Stomach (tissue), 9 donors: Measurements from ENCODE around the gene CACUL1. TPM values are rescaled to one million over a fixed set of nuclear protein-coding genes. Genes with fewer than 3 reads are reported as not detected.

Experiments
- DNase-seq, 2 donors: peaks; one replicate each; pipeline versions ENCODE4 v3.0.0 to v3.0.0-alpha.2; 2013 to 2019
- H3K27ac ChIP-seq, 5 donors: fragments of 200-600 bp in 4 of 5; sonication (generic) in 4 of 5; one replicate each; pipeline ENCODE4 v1.5.1; 2013 to 2019; ENCODE audit warnings: mild to moderate bottlenecking in 1 of 5, moderate library complexity in 1 of 5
- H3K27me3 ChIP-seq, 3 donors: fragments of 200-600 bp; sonication (generic); one replicate each; pipeline ENCODE4 v1.5.1; 2017 to 2019; ENCODE audit warnings: mixed run types in 1 of 3
- H3K36me3 ChIP-seq, 4 donors: fragments of 200-600 bp; sonication (generic); 1 replicate in 3 of 4; 2 replicates in 1 of 4; pipeline ENCODE4 v1.5.1; 2016 to 2019
- H3K4me1 ChIP-seq, 4 donors: fragments of 200-600 bp; sonication (generic); one replicate each; pipeline ENCODE4 v1.5.1; 2016 to 2019
- H3K4me3 ChIP-seq, 4 donors: fragments of 200-600 bp; sonication (generic) in 3 of 4; one replicate each; pipeline ENCODE4 v1.5.1; 2016 to 2019; ENCODE audit warnings: mild to moderate bottlenecking in 1 of 4
- H3K9me3 ChIP-seq, 4 donors: fragments of 200-600 bp; sonication (generic); one replicate each; pipeline ENCODE4 v1.5.1; 2016 to 2019
- CTCF ChIP-seq, 7 experiments: fragments of 450-650 bp in 4 of 7; fragments of 200-600 bp in 3 of 7; sonication (generic) in 3 of 7; IDR thresholded peaks; one replicate each; pipeline ENCODE4 v1.5.1; 2016 to 2019; ENCODE audit warnings: antibody characterized with exemption in 7 of 7, control low read depth in 2 of 7, mild to moderate bottlenecking in 1 of 7
- EP300 ChIP-seq: sonication (generic); formaldehyde crosslinking; IDR thresholded peaks from one replicate; pipeline ENCODE4 v1.6.1; 2017; ENCODE audit warnings: antibody characterized with exemption
- POLR2A ChIP-seq, 4 donors: fragments of 450-650 bp; IDR thresholded peaks; one replicate each; pipeline ENCODE4 v1.6.1; 2016; ENCODE audit warnings: antibody characterized with exemption in 4 of 4, control low read depth in 2 of 4, mild to moderate bottlenecking in 1 of 4, moderate library complexity in 1 of 4
- POLR2AphosphoS5 ChIP-seq, 3 donors: sonication (generic); formaldehyde crosslinking; IDR thresholded peaks; one replicate each; pipeline ENCODE4 v1.6.1; 2016; ENCODE audit warnings: antibody characterized with exemption in 3 of 3
- WGBS, 5 donors: extraction: QIAGEN DNeasy Blood & Tissue Kit in 3 of 5; methylation state at CpG; one replicate each; pipeline versions ENCODE4 v1.1.5 to v1.1.7; 2013 to 2018; 5-methylcytosine and 5-hydroxymethylcytosine counted together
- intact Hi-C: fragments of 100-400 bp; cut with DNase I; formaldehyde crosslinking; loops from one replicate; pipeline ENCODE4 v1.15.1; 2023; ENCODE audit warnings: low total_unique reads
- polyA plus RNA-seq, 3 donors: library from polyadenylated mRNA; stranded (reverse); fragments of 200-250 nt; gene quantifications; one replicate each; pipeline ENCODE4 v1.2.3, GENCODE V29; 2013
- total RNA-seq, 5 donors: library from RNA; depleted of rRNA; stranded (reverse); fragments of >200 nt; gene quantifications; one replicate each; pipeline versions ENCODE4 v1.1.0 to v1.2.3, GENCODE V29; 2014 to 2016
- donor health status: healthy with polysubstance abuse.
- donor health status: Bipolar disorder and iron deficiency.
- donor health status: healthy.

The CACUL1 gene
- total and polyA plus RNA-seq, 8 donors: 5.1 to 76.9 (median 18.5) TPM

DNA sequence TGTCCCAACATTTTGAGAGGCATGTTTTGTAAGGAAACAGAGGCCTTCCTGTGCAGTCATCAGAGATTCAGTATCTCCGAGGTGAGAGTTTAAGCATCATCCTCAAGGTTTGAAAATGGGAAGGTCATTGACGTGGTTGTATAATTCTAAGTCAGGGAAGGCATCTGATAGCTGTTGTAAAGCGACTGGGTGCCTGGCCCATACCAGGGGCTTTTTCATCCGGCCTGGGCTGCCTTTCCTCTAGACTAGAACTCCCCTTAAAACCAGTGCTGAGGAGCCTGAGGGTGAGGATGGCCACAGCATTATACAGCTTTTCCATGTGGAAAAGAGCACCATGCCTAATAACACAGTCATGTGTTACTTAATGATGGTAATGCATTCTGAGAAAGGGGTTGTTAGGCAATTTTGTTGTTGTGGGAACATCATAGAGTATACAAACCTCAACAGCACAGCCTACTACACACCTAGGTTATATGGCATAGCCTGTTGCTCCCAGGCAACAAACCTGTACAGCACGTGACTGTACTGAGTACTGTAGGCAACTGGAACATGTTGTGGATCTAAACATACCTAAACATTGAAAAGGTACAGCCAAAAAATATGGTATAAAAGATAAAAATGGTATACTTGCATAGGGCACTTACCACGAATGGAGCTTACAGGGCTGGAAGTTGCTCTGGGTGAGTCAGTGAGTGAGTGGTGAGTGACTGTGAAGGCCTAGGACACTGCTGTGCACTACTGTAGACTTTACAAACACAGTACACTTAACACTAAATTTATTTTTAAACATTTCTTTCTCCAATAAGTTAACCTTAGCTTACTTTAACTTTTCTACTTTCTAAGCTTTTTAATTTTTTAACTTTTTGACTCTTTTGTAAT, 13.5 kb upstream of the CACUL1 start:
- no peak for TF ChIP-seq EP300
- TF ChIP-seq POLR2A (IDR thresholded peaks at IDR 0.05): no peak
- TF ChIP-seq CTCF (IDR thresholded peaks at IDR 0.05): no peak
- no peak for TF ChIP-seq POLR2AphosphoS5 (IDR thresholded peaks at IDR 0.05)
- H3K36me3 ChIP-seq: no peaks in the 10 kb centered on the region
- DNase-seq: no peak
- no peak overlapping the region for H3K4me3 ChIP-seq
- H3K9me3 ChIP-seq: peaks cover 0 to 9% (median 0%) of the 10 kb centered on the region in 4 donors
- no peak overlapping the region for H3K27ac ChIP-seq
- intact Hi-C loops: no loop called here
- no peaks in the 10 kb centered on the region for H3K27me3 ChIP-seq
- WGBS, 5 donors: 84 to 89% (median 88%) methylated on average over 6 of the region's 6 CpGs
- no peaks in the 10 kb centered on the region for H3K4me1 ChIP-seq

DNA sequence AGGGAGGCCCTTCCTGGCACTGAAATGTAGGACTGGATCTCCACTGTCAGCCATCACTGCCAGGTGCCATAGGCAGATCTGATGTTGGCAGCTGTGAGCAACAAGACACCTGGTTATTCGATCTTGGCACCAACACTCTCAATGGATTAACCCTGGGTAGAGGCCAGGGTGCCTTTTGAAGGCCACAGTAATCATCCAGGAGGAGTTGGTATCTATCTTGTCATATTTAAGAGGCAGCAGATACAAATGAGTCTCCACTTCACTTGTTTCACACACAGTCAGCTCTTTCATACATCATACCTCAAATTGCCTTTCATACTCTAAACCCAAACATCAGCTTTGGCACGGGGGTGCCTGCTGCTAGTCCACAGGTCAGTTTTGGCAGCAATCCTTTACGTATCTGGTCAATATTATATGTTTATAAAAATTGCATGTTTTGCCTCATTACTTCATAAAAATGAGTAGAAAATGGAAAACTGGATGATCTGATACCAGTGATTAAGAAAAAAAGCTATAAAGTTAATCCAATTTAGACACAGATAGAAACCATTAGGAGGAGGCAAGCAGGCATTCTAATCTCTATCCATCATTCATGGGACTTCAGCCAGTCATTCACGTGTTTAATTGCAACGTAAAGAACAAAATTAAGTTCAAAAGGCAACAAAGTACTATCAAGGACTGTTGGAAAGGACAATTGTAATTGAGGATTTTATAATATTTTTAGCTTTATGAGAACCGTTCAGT, 12.7 kb upstream of the CACUL1 start:
- H3K4me3 ChIP-seq: no peak overlapping the region
- peaks cover 0 to 9% (median 0%) of the 10 kb centered on the region in 4 donors for H3K9me3 ChIP-seq
- H3K27ac ChIP-seq: no peak overlapping the region
- DNase-seq: no peak
- H3K36me3 ChIP-seq: no peaks in the 10 kb centered on the region
- H3K4me1 ChIP-seq: no peaks in the 10 kb centered on the region
- intact Hi-C loops: no loop called here
- H3K27me3 ChIP-seq: no peaks in the 10 kb centered on the region
- 77 to 87% (median 83%) methylated on average over 6 of the region's 6 CpGs for WGBS, 5 donors
- TF ChIP-seq CTCF (IDR thresholded peaks at IDR 0.05): no peak
- TF ChIP-seq POLR2A (IDR thresholded peaks at IDR 0.05): no peak
- no peak for TF ChIP-seq POLR2AphosphoS5 (IDR thresholded peaks at IDR 0.05)
- TF ChIP-seq EP300: no peak

DNA sequence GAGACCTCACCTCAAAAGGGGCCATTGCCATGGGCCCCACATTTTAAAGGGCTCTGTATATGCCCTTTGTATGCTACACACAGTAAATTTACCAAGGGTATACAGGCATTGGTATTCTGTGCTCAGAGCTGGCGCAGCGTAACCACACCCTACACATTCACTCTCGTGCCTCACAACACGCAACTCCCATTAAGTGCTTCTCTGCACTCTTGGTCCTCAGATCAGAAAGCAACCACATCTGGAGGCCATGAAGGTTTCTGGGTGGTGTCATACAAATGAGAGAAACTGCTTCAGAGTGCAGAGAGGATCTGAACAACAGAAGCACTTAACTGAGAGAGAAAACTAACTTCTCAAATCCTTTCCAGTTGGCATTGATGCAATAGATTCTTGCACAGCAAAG, 9.4 kb upstream of the CACUL1 start:
- WGBS, 5 donors: 85 to 94% (median 90%) methylated on average over 4 of the region's 4 CpGs
- Histone ChIP-seq H3K4me1 (no peaks in the 10 kb centered on the region), H3K9me3 (no peaks in the 10 kb centered on the region), H3K36me3 (no peaks in the 10 kb centered on the region), H3K27me3 (no peaks in the 10 kb centered on the region), H3K27ac (no peak overlapping the region), H3K4me3 (no peak overlapping the region)
- no peak for DNase-seq
- intact Hi-C loops: no loop called here
- no peak for TF ChIP-seq CTCF (IDR thresholded peaks at IDR 0.05)
- TF ChIP-seq POLR2AphosphoS5 (IDR thresholded peaks at IDR 0.05): no peak
- no peak for TF ChIP-seq EP300
- TF ChIP-seq POLR2A (IDR thresholded peaks at IDR 0.05): no peak

GRCh38 chr10:118763202-118763988, 8.6 kb upstream of the CACUL1 start:
- Histone ChIP-seq H3K27ac (no peak overlapping the region), H3K4me1 (no peaks in the 10 kb centered on the region), H3K27me3 (no peaks in the 10 kb centered on the region), H3K4me3 (no peak overlapping the region), H3K9me3 (no peaks in the 10 kb centered on the region), H3K36me3 (no peaks in the 10 kb centered on the region)
- intact Hi-C loops: no loop called here
- WGBS, 5 donors: 73 to 85% (median 83%) methylated on average over 3 of the region's 3 CpGs
- TF ChIP-seq CTCF (IDR thresholded peaks at IDR 0.05) (no peak), POLR2AphosphoS5 (IDR thresholded peaks at IDR 0.05) (no peak), EP300 (no peak), POLR2A (IDR thresholded peaks at IDR 0.05) (no peak)
- no peak for DNase-seq
